ENCODE data around the gene WWOX.

WWOX gene

DNA sequence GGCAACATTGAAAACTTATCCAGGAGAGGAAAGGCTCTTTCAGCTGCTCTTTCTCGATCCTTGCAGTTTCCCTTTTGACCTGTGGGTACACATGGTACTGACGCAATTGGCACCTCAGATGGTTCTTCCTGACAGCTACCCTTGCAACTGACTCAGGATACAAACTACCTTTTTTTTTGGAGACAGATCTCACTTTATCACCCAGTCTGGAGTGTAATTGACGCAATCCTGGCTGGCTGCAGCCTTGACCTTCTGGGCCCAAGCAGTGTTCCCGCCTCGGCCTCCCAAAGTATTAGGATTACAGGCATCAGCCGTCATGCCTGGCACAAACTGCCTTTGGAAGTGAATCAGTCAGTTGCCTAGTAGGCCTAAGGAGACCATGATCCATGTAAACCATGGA is 607.2 kb downstream of the WWOX start:
- H3K4me3 ChIP-seq, result no peak overlapping the region
- H3K4me1 ChIP-seq, result no peaks in the 10 kb centered on the region
- intact Hi-C loops (cut with DNase I; ENCODE audit: low total_unique reads), result loop anchor here (2.0 kb wide), 1 partner anchor 16 kb away; no protein-coding TSS in a partner anchor
- no peak for DNase-seq
- TF ChIP-seq CTCF (IDR thresholded peaks at IDR 0.05), result no peak
- H3K9me3 ChIP-seq, result peaks cover 0 to 10% (median 0%) of the 10 kb centered on the region in 3 donors
- H3K27ac ChIP-seq, result no peak overlapping the region
- H3K36me3 ChIP-seq, result no peaks in the 10 kb centered on the region
- no peaks in the 10 kb centered on the region for H3K27me3 ChIP-seq

DNA sequence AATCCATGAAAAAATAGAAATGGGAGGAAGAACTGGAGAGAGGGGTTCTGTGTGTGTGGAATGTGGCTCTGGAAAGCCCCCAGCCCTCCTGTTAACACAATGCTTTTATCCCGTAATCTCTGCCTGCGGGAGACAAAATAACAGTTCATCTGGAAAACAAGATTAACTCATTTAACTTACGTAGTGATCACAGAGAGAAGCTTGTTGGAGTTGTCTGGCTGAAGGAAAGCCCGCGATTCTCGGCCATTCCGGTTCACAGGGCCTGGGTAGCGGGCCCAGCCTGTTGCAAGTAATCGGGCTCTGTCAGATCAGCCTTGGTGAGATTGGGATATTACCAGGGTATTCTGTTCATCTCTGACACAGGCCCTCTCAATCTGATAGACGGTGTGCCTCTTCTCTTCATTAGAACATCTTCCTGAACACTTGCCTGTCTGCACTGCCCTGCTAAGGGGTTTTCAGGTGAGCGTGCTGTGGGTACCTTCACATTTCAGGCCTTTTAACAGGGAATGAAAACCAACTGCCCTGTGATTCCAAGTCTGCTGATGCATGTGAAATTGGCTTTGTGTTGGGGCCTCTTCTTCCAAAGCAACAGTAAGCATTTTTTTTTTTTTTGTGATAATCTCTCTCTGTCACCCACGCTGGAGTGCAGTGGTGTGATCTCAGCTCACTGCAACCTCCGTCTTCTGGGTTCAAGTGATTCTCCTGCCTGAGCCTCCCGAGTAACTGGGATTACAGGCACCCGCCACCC is 609.9 kb downstream of the WWOX start:
- Histone ChIP-seq H3K27me3 (no peaks in the 10 kb centered on the region), H3K27ac (no peak overlapping the region), H3K4me1 (no peaks in the 10 kb centered on the region), H3K9me3 (peaks cover 0 to 10% (median 0%) of the 10 kb centered on the region in 3 donors), H3K4me3 (no peak overlapping the region), H3K36me3 (no peaks in the 10 kb centered on the region)
- intact Hi-C loops (cut with DNase I; ENCODE audit: low total_unique reads), result no loop called here
- no peak for TF ChIP-seq CTCF (IDR thresholded peaks at IDR 0.05)
- no peak for DNase-seq

DNA sequence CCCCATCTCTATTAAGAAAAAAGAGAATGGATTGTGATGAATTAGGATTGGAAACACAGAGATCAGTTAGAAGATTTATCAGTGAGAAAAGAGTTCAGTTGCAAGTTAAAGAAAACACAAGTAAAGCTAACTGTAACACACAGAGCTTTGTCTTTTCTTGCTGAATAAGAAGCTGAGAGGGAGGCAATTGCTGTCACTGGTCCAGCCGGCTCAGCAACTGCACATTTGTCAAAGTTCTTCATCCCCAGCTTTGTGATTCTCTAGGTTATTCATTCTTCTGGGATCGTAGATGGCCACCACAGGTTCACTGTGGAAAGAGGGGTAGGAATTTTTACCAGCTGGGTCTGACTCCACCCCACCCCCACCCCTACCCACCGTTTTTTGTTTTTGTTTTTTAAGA is 615.7 kb downstream of the WWOX start:
- no peaks in the 10 kb centered on the region for H3K36me3 ChIP-seq
- H3K9me3 ChIP-seq, result no peaks in the 10 kb centered on the region
- H3K27me3 ChIP-seq, result no peaks in the 10 kb centered on the region
- H3K27ac ChIP-seq, result no peak overlapping the region
- no peak for TF ChIP-seq CTCF (IDR thresholded peaks at IDR 0.05)
- intact Hi-C loops (cut with DNase I; ENCODE audit: low total_unique reads), result no loop called here
- no peak overlapping the region for H3K4me3 ChIP-seq
- no peak for DNase-seq
- no peaks in the 10 kb centered on the region for H3K4me1 ChIP-seq

DNA sequence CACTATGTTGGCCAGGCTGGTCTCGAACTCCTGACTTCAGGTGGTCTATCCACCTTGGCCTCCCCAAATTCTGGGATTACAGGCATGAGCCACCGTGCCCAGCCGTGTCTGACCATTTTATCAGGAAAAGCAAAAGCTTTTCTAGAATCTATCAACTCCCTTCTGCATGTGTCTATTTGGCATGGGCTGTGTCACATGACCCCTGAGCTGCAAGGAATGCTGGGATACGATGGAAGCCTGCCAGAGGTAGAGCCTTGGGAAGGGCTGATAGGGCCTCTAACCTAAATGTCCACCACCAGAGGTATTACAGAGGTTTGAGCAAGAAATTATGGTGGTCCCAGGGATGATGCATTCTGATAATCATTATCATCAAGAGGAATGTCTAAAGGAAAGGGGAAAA is 616.2 kb downstream of the WWOX start:
- intact Hi-C loops (cut with DNase I; ENCODE audit: low total_unique reads), result no loop called here
- Histone ChIP-seq H3K27me3 (no peaks in the 10 kb centered on the region), H3K4me1 (no peaks in the 10 kb centered on the region), H3K9me3 (no peaks in the 10 kb centered on the region), H3K36me3 (no peaks in the 10 kb centered on the region), H3K27ac (no peak overlapping the region), H3K4me3 (no peak overlapping the region)
- no peak for TF ChIP-seq CTCF (IDR thresholded peaks at IDR 0.05)
- no peak for DNase-seq

GRCh38 chr16:78718141-78718540 is 618.7 kb downstream of the WWOX start:
- TF ChIP-seq CTCF (IDR thresholded peaks at IDR 0.05), result no peak
- intact Hi-C loops (cut with DNase I; ENCODE audit: low total_unique reads), result no loop called here
- no peak for DNase-seq
- Histone ChIP-seq H3K36me3 (no peaks in the 10 kb centered on the region), H3K4me3 (no peak overlapping the region), H3K27me3 (no peaks in the 10 kb centered on the region), H3K27ac (no peak overlapping the region), H3K9me3 (no peaks in the 10 kb centered on the region), H3K4me1 (no peaks in the 10 kb centered on the region)

All from tibial artery (tissue), 4 donors.